RWPE2 (cell line): Measurements from ENCODE around the gene ZNF318.
"Not testable (repeated sequence)": the region's sequence is repeated elsewhere in the genome, so short reads cannot be mapped to it uniquely, and the experiment has no call there.

Experiments
- ATAC-seq: fragments of 200-7000 bp; cut with Tn5 transposase; 3 replicates; pipeline ENCODE4 v1.9.1; 2021; ENCODE audit warnings: low read depth
- DNase-seq: peaks from one replicate; pipeline ENCODE4 v3.0.0-alpha.2; 2020; ENCODE audit warnings: low spot score
- H3K27ac ChIP-seq: fragments of 450-650 bp; 2 replicates; pipeline ENCODE4 v1.5.1; 2017; ENCODE audit warnings: mild to moderate bottlenecking; ENCODE audit not compliant: poor library complexity, severe bottlenecking
- H3K27me3 ChIP-seq: fragments of 250-450 bp; sonication (Bioruptor Pico); 2 replicates; pipeline ENCODE4 v1.5.1; 2021; ENCODE audit warnings: mild to moderate bottlenecking, moderate library complexity; ENCODE audit not compliant: insufficient read depth, poor library complexity, severe bottlenecking
- H3K36me3 ChIP-seq: fragments of 250-450 bp; sonication (Bioruptor Pico); 2 replicates; pipeline ENCODE4 v1.5.1; 2020; ENCODE audit warnings: low read depth, mild to moderate bottlenecking, moderate library complexity
- H3K4me1 ChIP-seq: fragments of 250-450 bp; sonication (Bioruptor Pico); 2 replicates; pipeline ENCODE4 v1.5.1; 2021; ENCODE audit warnings: mild to moderate bottlenecking, moderate library complexity; ENCODE audit not compliant: insufficient read depth, poor library complexity, severe bottlenecking
- H3K4me3 ChIP-seq: fragments of 250-450 bp; sonication (Bioruptor Pico); 2 replicates; pipeline ENCODE4 v1.5.1; 2021; ENCODE audit warnings: mild to moderate bottlenecking, moderate library complexity; ENCODE audit not compliant: severe bottlenecking
- H3K9me3 ChIP-seq: fragments of 250-450 bp; sonication (Bioruptor Pico); 2 replicates; pipeline ENCODE4 v1.5.1; 2021; ENCODE audit warnings: mild to moderate bottlenecking, moderate library complexity; ENCODE audit not compliant: severe bottlenecking
- TF ChIP-seq, protein P1 (sequence below): fragments of 450-650 bp; IDR thresholded peaks from one replicate; pipeline ENCODE4 v1.5.1; 2017; ENCODE audit warnings: mild to moderate bottlenecking, moderate library complexity; ENCODE audit not compliant: poor library complexity, severe bottlenecking

Gene ZNF318

DNA sequence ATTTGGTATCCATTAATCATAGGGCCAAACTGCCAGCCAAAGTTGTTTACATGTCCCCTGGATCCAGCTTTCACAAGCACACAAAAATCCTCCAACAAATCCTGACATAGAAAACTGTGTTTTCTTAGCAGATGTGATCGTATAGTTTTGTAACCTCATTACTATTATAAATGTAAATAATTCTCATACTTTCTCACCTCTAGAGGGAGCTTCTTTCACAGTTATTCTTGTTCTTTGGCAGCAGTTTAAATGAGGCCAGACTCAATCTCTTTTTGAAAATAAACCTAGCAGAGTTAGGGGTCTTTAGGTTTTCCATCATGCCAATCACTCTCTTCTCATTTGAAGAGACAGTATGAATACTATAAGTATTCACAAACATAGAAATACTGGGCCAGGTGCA, 17.0 kb upstream of the ZNF318 start:
- ATAC-seq (no peak), DNase-seq (no peak)
- H3K9me3 ChIP-seq: no peaks in the 10 kb centered on the region
- H3K4me3 ChIP-seq: no peak overlapping the region
- no peak overlapping the region for H3K27ac ChIP-seq
- H3K27me3 ChIP-seq: no peaks in the 10 kb centered on the region
- TF ChIP-seq, protein P1, sequence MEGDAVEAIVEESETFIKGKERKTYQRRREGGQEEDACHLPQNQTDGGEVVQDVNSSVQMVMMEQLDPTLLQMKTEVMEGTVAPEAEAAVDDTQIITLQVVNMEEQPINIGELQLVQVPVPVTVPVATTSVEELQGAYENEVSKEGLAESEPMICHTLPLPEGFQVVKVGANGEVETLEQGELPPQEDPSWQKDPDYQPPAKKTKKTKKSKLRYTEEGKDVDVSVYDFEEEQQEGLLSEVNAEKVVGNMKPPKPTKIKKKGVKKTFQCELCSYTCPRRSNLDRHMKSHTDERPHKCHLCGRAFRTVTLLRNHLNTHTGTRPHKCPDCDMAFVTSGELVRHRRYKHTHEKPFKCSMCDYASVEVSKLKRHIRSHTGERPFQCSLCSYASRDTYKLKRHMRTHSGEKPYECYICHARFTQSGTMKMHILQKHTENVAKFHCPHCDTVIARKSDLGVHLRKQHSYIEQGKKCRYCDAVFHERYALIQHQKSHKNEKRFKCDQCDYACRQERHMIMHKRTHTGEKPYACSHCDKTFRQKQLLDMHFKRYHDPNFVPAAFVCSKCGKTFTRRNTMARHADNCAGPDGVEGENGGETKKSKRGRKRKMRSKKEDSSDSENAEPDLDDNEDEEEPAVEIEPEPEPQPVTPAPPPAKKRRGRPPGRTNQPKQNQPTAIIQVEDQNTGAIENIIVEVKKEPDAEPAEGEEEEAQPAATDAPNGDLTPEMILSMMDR: peak; percentile 19
- no peaks in the 10 kb centered on the region for H3K36me3 ChIP-seq
- peaks cover 5% of the 10 kb centered on the region for H3K4me1 ChIP-seq

- H3K4me1 ChIP-seq: peaks cover 5% of the 10 kb centered on the region
Observed at GRCh38 chr6:43383021-43383667, 13.7 kb upstream of the ZNF318 start.

GRCh38 chr6:43380858-43381257, 11.4 kb upstream of the ZNF318 start:
- H3K4me1 ChIP-seq, DNase-seq, ATAC-seq, H3K36me3 ChIP-seq, H3K27ac ChIP-seq, H3K9me3 ChIP-seq, H3K4me3 ChIP-seq, H3K27me3 ChIP-seq: not testable (repeated sequence)

More at GRCh38 chr6:43383021-43383667, 13.7 kb upstream of the ZNF318 start:
- TF ChIP-seq, protein P1: no peak
- no peaks in the 10 kb centered on the region for H3K36me3 ChIP-seq
- no peaks in the 10 kb centered on the region for H3K27me3 ChIP-seq
- no peak for ATAC-seq
- no peak for DNase-seq
- no peak overlapping the region for H3K4me3 ChIP-seq
- no peaks in the 10 kb centered on the region for H3K9me3 ChIP-seq
- no peak overlapping the region for H3K27ac ChIP-seq

GRCh38 chr6:43378631-43379030, 9.2 kb upstream of the ZNF318 start:
- TF ChIP-seq, protein P1: no peak
- Histone ChIP-seq H3K27me3 (no peaks in the 10 kb centered on the region), H3K9me3 (no peaks in the 10 kb centered on the region), H3K36me3 (no peaks in the 10 kb centered on the region), H3K4me1 (peaks cover 3% of the 10 kb centered on the region), H3K27ac (no peak overlapping the region), H3K4me3 (no peak overlapping the region)
- no peak for DNase-seq
- ATAC-seq: no peak

DNA sequence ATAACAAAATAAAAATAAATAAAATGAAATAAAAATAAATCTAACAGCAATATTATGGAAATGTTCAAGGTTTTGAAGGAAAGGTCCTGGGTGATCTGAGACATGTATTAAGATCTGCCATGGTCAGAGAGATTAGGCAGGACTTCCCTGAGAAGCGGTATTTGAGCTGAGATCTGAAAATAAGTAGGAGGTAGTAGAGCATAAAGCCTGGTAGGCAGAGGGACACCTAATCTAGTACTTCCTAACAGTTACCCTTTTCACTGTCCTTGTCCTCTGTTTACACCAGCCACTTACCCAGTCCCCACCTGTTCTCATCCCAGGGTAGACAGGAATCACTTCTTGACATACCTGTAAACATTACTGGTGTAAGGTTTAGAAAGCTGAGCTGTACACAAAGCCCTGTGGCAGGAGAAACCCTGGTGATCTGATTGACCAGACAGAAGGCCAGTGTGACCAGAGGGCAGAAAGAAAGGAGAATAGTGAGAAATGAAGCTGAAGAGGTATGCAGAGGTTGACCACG, 8.3 kb upstream of the ZNF318 start:
- DNase-seq: no peak
- TF ChIP-seq, protein P1: no peak
- H3K27me3 ChIP-seq: no peaks in the 10 kb centered on the region

More for the DNA sequence above, 8.3 kb upstream of the ZNF318 start:
- H3K4me3 ChIP-seq: no peak overlapping the region
- H3K36me3 ChIP-seq: no peaks in the 10 kb centered on the region
- H3K9me3 ChIP-seq: no peaks in the 10 kb centered on the region
- no peak for ATAC-seq
- no peak overlapping the region for H3K27ac ChIP-seq
- H3K4me1 ChIP-seq: no peaks in the 10 kb centered on the region
